Occipital lobe (tissue), 2 donors: ENCODE measurements around the gene SLC15A1. TPM values are rescaled to one million over a fixed set of nuclear protein-coding genes. Genes with fewer than 3 reads are reported as not detected.
"Not testable (repeated sequence)": the region's sequence is repeated elsewhere in the genome, so short reads cannot be mapped to it uniquely, and the experiment has no call there.

Source experiments
- DNase-seq: peaks from one replicate; lab custom pipeline; 2025; lab: John Stamatoyannopoulos, UW
- total RNA-seq: library from RNA; depleted of rRNA; stranded (reverse); fragments of >200 nt; gene quantifications from one replicate; pipeline ENCODE4 v1.2.3, GENCODE V29; 2014

The SLC15A1 gene
- total RNA-seq, 1 donor from 2014 or later, result not detected

- DNase-seq, result no peak
Observed at GRCh38 chr13:98781045-98781444, 28.6 kb upstream of the SLC15A1 start.

DNA sequence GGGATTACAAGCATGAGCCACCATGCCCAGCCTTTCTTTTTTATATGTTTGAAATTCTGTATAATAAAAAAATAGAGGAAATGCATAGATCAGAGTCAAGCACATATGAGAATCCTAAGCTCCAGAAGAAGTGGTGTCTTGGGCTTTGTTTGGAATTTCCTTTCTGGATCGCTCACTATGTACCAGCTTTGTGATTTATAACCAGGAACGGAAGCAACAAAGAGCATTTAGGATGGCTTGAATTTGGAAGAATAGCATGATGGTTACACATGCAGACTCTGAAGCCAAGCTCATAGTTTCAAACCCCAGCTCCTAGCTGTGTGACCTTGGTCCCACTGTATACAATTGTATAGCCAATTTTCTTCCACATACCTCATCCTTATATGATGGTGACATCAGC lies 28.0 kb upstream of the SLC15A1 start:
- DNase-seq, result no peak

- DNase-seq, result no peak
Observed at GRCh38 chr13:98779695-98780094, 27.2 kb upstream of the SLC15A1 start.

DNA sequence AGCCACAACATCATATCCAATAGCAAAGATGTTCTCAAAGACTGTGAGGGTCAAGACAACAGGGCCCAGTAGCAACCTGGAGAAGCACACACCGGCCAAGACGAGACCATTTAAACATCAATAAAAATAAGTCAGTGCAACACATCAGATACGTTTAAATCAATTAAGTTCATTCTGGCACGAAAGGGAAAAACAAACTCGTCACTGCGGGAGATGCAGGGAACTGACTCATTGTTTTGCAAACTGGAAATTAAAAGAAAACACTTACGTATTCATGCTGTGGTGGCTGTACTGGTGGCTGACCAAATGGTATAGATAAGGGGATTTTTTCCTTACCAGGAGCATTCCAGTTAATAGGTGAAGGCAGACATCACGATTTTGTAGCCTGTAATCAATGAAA lies 26.3 kb upstream of the SLC15A1 start:
- no peak for DNase-seq

DNA sequence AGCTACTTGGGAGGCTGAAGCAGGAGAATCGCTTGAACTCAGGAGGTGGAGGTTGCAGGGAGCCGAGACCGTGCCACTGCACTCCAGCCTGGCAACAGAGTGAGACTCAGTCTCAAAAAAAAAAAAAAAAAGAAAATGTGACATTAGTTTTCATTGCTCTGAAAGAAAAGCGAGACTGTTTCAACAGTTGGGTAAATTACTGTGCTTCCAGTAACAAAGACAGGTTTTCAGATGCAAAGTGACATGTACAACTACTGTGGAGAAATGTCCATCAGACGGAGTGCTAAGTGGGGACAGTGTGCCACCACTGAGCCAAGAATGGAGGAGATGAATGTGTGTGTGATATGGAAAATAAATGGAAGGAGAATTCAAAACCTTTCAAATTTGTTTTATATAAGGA lies 24.2 kb upstream of the SLC15A1 start:
- no peak for DNase-seq

DNA sequence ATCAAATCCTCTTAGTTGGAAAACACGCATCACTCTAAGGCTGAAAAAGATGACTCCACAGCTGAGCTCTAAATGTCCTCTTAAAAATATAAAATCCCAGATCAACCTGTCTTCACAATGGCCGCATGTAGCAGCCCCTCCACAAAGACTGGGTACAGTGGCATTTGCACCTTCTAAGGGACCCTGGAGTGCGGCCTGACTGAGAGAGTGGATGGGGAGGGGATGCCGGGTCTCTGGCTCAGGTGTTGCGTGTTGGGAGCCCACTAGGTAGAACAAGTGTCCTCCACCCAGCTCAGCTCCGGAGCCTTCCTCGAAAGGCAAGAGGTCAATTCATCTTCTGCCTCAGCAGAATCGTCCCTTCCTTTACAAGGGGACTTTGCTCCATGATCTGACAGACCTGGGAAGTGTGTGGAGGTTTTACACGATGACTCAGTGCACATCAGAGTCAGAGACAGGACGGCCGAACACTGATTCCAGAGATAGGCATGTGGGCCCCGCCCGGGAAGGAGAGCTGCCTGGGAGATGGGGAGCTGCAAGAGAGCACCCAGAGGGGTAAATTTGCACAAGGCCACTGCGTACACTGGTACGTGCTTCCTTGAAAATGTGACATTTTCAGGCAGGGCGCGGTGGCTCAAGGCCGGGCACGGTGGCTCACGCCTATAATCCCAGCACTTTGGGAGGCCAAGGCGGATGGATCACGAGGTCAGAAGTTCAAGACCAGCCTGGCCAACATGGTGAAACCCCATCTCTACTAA lies 23.5 kb upstream of the SLC15A1 start:
- DNase-seq, result no peak

GRCh38 chr13:98775386-98775785 lies 22.9 kb upstream of the SLC15A1 start:
- DNase-seq, result no peak

DNA sequence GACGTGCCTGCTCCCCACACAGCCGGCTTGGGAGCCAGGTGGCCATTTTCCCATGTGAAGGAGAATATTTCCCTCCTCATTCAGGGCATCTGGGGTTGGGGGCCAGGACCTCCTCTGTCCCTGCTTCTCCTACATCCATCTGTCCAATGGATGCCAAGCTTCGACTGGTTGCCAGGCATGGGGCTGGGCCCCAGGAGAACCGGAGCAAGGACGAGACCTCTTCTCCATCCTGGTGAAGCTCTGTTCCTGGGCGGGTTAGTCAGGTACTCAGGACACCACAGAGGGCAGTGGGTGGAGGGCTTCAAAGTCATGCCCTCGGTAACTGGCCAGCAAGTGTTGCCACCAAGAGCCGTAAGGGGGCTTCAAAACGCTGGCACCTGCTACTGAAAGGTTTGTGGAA lies 22.3 kb upstream of the SLC15A1 start:
- DNase-seq, result no peak

DNA sequence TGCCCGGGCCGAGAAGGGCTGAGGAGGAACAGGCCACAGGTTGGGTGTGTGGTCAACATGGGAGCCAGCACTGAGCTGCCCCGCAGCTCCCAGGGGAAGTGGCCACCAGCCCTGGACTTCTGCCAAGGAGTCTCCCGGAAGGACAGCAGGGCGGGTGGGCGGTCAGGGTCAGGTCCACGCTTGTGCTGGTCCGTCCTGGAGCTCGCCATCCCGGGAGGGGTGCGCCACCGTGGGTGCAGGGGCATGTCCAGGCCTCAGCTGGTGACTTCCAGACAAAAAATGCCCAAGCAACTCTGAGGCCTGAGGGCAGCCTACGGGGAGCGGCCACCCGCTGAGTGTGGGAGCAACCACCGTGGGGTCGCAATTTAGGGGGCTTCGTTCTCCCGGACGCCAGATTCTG lies 21.4 kb upstream of the SLC15A1 start:
- DNase-seq, result no peak

GRCh38 chr13:98772794-98773452 lies 20.5 kb upstream of the SLC15A1 start:
- DNase-seq, result no peak

- DNase-seq, result no peak
Observed at GRCh38 chr13:98771838-98772611, 19.6 kb upstream of the SLC15A1 start.

GRCh38 chr13:98769736-98770135 lies 17.3 kb upstream of the SLC15A1 start:
- no peak for DNase-seq

DNA sequence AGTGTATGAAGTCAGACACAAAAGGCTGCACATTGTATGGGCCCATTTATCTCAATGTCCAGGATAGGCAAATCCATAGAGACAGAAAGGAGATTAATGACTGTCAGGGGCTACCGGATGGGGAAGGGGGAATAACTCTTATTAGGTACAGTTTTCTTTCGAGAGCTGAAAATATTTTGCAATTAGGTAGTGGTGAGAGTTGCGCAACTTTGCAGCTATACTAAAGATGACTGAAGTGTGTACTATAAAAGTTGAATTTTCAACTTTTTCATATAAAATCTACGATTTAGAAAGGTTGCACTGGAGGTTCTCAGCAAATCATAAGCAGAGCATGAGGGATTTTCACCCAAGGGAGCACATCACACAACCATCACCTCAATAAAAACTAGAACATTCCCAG lies 16.1 kb upstream of the SLC15A1 start:
- no peak for DNase-seq

GRCh38 chr13:98766697-98767096 lies 14.2 kb upstream of the SLC15A1 start:
- DNase-seq, result no peak

- DNase-seq, result no peak
Observed at GRCh38 chr13:98765996-98766519, 13.6 kb upstream of the SLC15A1 start.

- no peak for DNase-seq
Observed at GRCh38 chr13:98761986-98762616, 9.6 kb upstream of the SLC15A1 start.

GRCh38 chr13:98761126-98761985 lies 8.9 kb upstream of the SLC15A1 start:
- DNase-seq, result no peak

- DNase-seq, result no peak
Observed at GRCh38 chr13:98755729-98756128, 3.3 kb upstream of the SLC15A1 start.

GRCh38 chr13:98755116-98755515 lies 2.6 kb upstream of the SLC15A1 start:
- no peak for DNase-seq

GRCh38 chr13:98754468-98754867 lies 2.0 kb upstream of the SLC15A1 start:
- not testable (repeated sequence) for DNase-seq
